Epithelial cell of esophagus (primary cell): Measurements from ENCODE around the gene SLC39A10.
A peak's percentile ranks its signal among the peaks of the same experiment; 100 is the strongest.

Source experiments
- DNase-seq: peaks from one replicate; pipeline ENCODE4 v3.0.0; 2010; ENCODE audit warnings: low read depth
- H3K4me3 ChIP-seq: 2 replicates; pipeline ENCODE4 v1.5.1; 2011; ENCODE audit warnings: mild to moderate bottlenecking, low read length, control low read depth
- TF ChIP-seq, protein P1 (sequence below): IDR thresholded peaks from 2 replicates; pipeline ENCODE4 v1.5.1; 2011; ENCODE audit warnings: low read depth, mild to moderate bottlenecking, low read length, control low read depth, inconsistent platforms; ENCODE audit not compliant: insufficient read depth; ENCODE audit errors: missing control alignments

SLC39A10 gene

DNA sequence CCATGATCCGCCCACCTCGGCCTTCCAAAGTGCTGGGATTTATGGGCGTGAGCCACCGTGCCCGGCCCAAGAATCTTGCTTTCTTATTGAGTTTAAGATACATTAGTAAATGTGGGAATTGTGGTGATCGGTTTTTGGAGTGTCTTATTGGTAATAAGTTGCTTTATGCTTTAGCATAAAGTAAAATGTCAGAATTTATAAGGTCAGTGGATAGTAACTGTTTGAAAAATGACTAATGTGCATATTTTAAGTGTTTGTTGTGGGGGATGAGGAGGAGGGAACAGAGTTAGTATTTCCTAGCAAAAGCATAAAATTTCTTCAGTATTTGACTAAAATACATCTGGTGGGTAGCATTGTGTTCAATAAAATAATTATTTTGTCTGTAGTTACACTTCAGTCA, 77.4 kb downstream of the SLC39A10 start:
- H3K4me3 ChIP-seq: no peak overlapping the region
- TF ChIP-seq, protein P1, sequence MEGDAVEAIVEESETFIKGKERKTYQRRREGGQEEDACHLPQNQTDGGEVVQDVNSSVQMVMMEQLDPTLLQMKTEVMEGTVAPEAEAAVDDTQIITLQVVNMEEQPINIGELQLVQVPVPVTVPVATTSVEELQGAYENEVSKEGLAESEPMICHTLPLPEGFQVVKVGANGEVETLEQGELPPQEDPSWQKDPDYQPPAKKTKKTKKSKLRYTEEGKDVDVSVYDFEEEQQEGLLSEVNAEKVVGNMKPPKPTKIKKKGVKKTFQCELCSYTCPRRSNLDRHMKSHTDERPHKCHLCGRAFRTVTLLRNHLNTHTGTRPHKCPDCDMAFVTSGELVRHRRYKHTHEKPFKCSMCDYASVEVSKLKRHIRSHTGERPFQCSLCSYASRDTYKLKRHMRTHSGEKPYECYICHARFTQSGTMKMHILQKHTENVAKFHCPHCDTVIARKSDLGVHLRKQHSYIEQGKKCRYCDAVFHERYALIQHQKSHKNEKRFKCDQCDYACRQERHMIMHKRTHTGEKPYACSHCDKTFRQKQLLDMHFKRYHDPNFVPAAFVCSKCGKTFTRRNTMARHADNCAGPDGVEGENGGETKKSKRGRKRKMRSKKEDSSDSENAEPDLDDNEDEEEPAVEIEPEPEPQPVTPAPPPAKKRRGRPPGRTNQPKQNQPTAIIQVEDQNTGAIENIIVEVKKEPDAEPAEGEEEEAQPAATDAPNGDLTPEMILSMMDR: no peak
- DNase-seq: no peak

DNA sequence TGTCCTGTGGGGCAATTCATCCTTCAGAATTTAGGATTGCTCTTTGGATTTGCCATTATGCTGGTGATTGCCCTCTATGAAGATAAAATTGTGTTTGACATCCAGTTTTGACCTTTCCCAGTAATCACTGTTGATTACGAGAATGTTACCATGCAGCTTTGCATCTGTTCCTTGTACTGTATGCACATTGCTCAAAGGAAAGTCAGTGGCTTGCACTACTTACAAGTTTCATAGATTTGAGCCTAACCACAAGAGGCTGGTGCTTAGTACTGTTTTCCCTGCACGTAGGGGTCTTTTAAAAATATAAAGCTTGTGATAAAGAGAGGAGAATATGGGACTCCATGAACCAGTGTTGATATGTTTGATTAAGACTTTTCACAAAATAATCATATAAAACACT, 77.9 kb downstream of the SLC39A10 start:
- TF ChIP-seq, protein P1: no peak
- DNase-seq: no peak
- H3K4me3 ChIP-seq: no peak overlapping the region

DNA sequence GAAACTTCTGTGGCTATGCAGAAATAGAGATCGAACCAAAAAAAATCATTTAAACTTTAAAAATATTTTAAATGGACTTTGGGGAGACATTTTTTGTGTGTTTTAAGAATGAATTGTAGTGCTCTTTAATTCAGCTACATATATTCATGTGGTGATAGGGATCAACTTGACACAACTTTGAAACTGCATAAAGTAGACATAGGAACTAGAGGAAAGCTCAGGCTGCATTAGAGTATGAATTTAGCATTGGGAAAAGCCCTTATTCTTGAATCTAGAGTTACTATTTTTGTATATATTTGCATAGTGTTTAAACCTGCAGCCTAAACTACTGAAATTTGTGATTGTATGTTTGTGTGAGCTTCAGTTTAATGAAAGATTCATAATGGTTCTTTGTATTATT, 78.3 kb downstream of the SLC39A10 start:
- no peak overlapping the region for H3K4me3 ChIP-seq
- TF ChIP-seq, protein P1: no peak
- DNase-seq: no peak

DNA sequence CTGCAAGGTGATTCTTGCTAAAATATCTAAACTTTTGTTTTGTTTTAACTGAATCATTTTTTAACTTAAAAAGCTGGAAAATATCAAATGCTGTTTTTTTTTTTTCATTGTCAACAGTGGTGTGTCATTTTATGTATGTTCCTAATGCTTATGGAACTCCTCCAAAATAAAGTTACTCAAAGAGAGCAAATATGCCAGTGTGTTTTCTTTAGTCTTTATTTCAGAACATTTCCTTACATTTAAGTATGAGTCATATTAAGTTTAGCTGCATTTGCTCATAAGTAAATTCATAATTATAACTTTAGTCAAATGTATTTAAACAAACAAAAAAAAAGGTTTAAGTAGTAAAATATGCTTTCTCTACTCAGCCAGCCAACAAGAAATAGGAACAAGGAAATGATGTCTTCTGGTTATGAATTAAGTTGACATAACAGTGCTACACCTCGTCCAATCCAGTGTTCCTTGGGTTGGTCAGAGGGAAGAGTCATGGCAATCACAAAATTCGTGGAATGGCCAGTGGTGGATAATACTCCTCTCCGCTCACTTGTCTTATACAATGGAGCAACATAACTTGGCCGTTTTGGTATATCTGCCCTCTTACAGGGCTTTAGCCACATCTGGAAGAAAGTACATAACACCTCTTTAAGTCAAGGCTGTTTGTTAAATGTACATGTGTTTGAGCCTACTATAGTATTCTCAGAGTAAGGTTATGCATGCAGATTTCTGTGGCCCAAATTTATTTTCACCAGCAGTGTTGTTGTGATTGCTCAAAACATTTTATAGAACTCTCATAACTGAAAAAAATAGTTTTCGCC, 80.7 kb downstream of the SLC39A10 start:
- H3K4me3 ChIP-seq: no peak overlapping the region
- TF ChIP-seq, protein P1: no peak
- DNase-seq: no peak

DNA sequence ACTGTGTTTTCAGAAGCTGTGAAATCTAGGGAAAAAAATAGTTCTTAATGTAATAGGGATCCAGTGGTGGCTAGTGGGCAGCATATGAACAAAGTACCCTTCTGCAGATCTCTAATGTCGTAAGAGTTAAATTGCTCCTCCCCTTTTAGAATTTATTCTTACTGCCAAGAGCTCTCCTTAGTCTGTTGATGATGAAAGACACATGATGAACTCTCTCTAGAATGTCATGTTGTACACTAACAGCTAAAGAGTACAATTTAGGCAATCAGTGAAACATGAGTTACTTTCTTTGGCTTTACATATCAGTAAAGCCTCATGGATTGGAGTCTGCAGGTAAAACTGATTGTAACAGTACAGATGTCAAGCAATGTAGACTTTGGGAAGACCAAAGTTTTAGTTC, 84.2 kb downstream of the SLC39A10 start:
- TF ChIP-seq, protein P1: no peak
- no peak overlapping the region for H3K4me3 ChIP-seq
- no peak for DNase-seq

DNA sequence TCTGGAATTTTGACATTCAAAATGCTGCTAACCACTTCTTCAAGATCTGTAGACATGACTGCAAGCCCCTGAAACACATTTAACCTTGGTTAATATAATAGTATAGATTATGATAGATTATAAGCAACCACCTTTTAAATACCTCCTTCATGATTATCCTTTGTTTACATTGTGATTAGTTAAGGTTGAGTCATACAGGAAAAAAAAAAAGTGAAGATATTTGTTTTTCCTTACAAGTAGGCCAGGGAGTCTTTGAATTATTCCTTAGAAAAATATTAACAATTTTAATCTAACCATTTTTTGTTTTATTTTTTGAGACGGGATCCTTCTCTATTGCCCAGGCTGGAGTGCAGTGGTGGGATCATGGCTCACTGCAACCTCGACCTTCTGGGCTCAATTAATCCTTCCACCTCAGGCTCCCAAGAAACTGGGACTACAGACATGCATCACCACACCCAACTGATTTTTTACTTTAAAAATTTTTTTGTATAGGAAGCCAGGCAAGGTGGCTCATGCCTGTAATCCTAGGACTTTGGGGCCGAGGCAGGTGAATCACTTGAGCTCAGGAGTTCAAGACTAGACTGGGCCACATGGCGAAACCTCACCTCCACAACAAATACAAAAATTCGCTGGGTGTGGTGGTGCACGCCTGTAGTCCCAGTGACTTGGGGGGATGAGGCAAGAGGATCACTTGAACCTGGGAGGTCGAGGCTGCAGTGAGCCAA, 99.4 kb downstream of the SLC39A10 start:
- TF ChIP-seq, protein P1: no peak
- H3K4me3 ChIP-seq: no peak overlapping the region
- peak; percentile 82 for DNase-seq
